GM10248 (cell line): ENCODE measurements around the gene GAB3.

Experiments
- CTCF ChIA-PET: fragments of 300-600 bp; sonication (Branson Sonifier 250); formaldehyde crosslinking; extraction: SDS; loops from one replicate; lab custom pipeline; 2021; ENCODE audit warnings: antibody characterized with exemption; lab: Yijun Ruan, JAX
- POLR2A ChIA-PET: fragments of 350-650 bp; sonication (Branson Sonifier 250); formaldehyde crosslinking; extraction: SDS; loops from one replicate; lab custom pipeline; 2020; ENCODE audit warnings: antibody characterized with exemption; lab: Yijun Ruan, JAX
- DNase-seq: peaks from one replicate; pipeline ENCODE4 v3.0.0; 2012; ENCODE audit errors: extremely low spot score
- CTCF ChIP-seq: IDR thresholded peaks from 2 replicates; pipeline ENCODE4 v1.5.1; 2012; ENCODE audit warnings: mild to moderate bottlenecking, low read depth; ENCODE audit errors: extremely low read depth, missing control alignments, control extremely low read depth

Gene GAB3

GRCh38 chrX:154728431-154729190 lies 22.3 kb downstream of the GAB3 start:
- POLR2A ChIA-PET = no interaction called here
- CTCF ChIA-PET = interaction anchor here (2.6 kb wide), 1 partner anchor 21 kb away, joined by 11 read pairs; the partner anchor contains the start of gene GAB3
- TF ChIP-seq CTCF = no peak
- DNase-seq = no peak

DNA sequence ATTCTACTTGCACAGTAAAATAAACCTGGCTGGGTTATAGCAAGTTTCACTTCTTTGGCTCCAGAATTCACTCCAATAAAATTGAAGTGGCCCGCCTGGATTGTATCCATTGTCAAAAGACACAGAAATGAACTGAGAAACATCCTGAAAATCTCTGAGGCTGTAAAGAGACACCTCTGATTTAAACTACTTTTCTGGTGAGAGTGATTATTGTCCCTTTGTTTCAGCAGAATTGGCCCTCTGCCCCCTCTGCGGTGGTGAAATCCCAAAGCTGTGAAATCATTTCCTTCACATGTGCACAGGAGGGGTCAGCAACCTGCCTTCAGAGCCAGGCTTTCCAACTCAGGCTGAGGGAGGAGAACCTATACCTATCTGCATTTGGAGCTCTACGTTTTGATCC lies 23.0 kb downstream of the GAB3 start:
- CTCF ChIA-PET = interaction anchor here (2.6 kb wide), 1 partner anchor 21 kb away, joined by 11 read pairs; the partner anchor contains the start of gene GAB3
- POLR2A ChIA-PET = no interaction called here
- DNase-seq = no peak
- TF ChIP-seq CTCF = no peak

- no peak for DNase-seq
- no peak for TF ChIP-seq CTCF
- POLR2A ChIA-PET = no interaction called here
- CTCF ChIA-PET = interaction anchor here (2.6 kb wide), 1 partner anchor 22 kb away, joined by 11 read pairs; the partner anchor contains the start of gene GAB3
Measured at GRCh38 chrX:154727418-154727817, 23.5 kb downstream of the GAB3 start.

DNA sequence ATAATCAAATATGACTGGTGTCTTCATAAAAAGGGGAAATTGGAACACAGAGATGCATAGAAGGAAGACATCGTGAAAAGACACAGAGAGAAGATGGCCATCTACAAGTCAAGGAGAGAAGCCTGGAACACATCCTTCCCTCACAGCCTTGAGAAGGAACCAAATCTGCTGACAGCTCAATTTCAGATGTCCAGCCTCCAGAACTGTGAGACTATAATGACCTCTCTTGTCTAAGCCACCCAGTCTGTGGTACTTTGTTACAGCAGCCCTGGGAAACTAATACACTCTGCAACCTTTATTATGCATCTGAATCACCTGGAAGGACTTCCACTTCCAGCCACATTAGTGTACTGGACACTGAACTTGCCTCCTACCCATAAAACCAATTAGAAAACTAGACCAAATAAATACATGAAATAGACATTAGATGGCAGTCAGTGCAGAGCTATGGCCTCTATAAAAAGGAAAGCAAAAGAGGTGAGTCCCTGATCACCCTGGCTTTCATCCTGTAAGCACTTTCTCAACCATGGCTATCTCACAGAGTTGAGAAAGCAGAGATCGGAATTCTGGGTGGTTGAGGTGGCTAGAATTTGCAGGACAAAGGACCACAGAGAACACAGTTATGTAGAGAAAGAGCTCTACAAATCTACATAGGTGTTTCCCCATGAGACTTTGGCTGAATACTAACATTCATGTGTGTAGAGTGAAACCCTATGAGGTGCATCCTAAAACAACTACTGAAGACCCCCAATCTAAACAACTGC lies 25.7 kb downstream of the GAB3 start:
- no peak for TF ChIP-seq CTCF
- no peak for DNase-seq
- ChIA-PET CTCF (interaction anchor here (2.3 kb wide), 1 partner anchor 24 kb away, joined by 17 read pairs; no protein-coding TSS in a partner anchor), POLR2A (no interaction called here)

GRCh38 chrX:154721155-154721554 lies 29.7 kb downstream of the GAB3 start:
- ChIA-PET POLR2A (no interaction called here), CTCF (no interaction called here)
- TF ChIP-seq CTCF = no peak
- no peak for DNase-seq

DNA sequence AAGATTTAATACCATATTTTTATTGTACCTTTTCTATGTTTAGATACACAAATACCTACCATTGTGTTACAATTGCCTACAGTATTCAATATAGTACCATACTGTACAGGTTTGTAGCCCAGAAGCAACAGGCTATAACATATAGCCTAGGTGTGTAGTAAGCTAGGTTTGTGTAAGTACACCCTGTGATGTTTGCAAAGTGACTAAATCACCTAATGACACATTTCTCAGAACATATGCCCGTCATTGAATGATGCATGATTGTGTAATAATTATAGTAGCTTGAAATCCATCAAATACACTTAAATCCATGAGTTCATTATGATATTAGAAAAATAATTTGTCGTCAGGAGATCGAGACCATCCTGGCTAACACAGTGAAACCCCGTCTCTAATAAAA lies 30.8 kb downstream of the GAB3 start:
- ChIA-PET POLR2A (no interaction called here), CTCF (interaction anchor here (4.3 kb wide), 1 partner anchor 30 kb away, joined by 25 read pairs; the partner anchor contains the start of gene GAB3)
- no peak for TF ChIP-seq CTCF
- no peak for DNase-seq
